HEK293 (cell line): ENCODE results near the gene KRTAP5-4.
A peak's percentile ranks its signal among the peaks of the same experiment; 100 is the strongest.

Experiments
- CTCF ChIA-PET: fragments of 350-600 bp; formaldehyde crosslinking; extraction: SDS; loops from one replicate; lab custom pipeline; 2021; ENCODE audit warnings: antibody characterized with exemption; lab: Yijun Ruan, JAX
- POLR2A ChIA-PET: fragments of 300-600 bp; formaldehyde crosslinking; extraction: SDS; loops from one replicate; lab custom pipeline; 2020; ENCODE audit warnings: antibody characterized with exemption, inconsistent platforms; lab: Yijun Ruan, JAX
- H3K27ac ChIP-seq: fragments of 200-500 bp; sonication (Bioruptor generic); 2 replicates; pipeline ENCODE4 v1.5.1; 2014; ENCODE audit warnings: low read depth, low read length, control low read depth, inconsistent platforms; ENCODE audit errors: extremely low read depth
- H3K36me3 ChIP-seq, 2 experiments: fragments of 200-500 bp in 1 of 2; sonication (Bioruptor generic) in 1 of 2; 1 replicate in 1 of 2; 2 replicates in 1 of 2; pipeline ENCODE4 v1.5.1; 2014 to 2017; ENCODE audit warnings: inconsistent platforms in 2 of 2, low read length in 2 of 2; ENCODE audit not compliant: control insufficient read depth in 2 of 2, insufficient read depth in 1 of 2
- H3K4me1 ChIP-seq: fragments of 200-500 bp; sonication (Bioruptor generic); 2 replicates; pipeline ENCODE4 v1.5.1; 2014; ENCODE audit warnings: mild to moderate bottlenecking, low read length, inconsistent platforms; ENCODE audit not compliant: control insufficient read depth, insufficient read depth
- H3K4me3 ChIP-seq: 2 replicates; pipeline ENCODE4 v1.5.1; 2011; ENCODE audit warnings: low read depth, mild to moderate bottlenecking, control low read depth, low read length, moderate library complexity
- H3K9me3 ChIP-seq: fragments of 200-500 bp; sonication (Bioruptor generic); 2 replicates; pipeline ENCODE4 v1.5.1; 2014; ENCODE audit warnings: low read depth, low read length, inconsistent platforms; ENCODE audit not compliant: control insufficient read depth, insufficient read depth
- GLIS2 ChIP-seq: fragments of 450-650 bp; formaldehyde crosslinking; IDR thresholded peaks from 2 replicates; pipeline ENCODE4 v1.5.1; 2016; ENCODE audit warnings: missing biosample characterization, missing genetic modification characterization
- KLF1 ChIP-seq: fragments of 450-650 bp; formaldehyde crosslinking; IDR thresholded peaks from 2 replicates; pipeline ENCODE4 v1.5.1; 2016; ENCODE audit warnings: missing biosample characterization, missing genetic modification characterization
- SP2 ChIP-seq: fragments of 450-650 bp; formaldehyde crosslinking; IDR thresholded peaks from 2 replicates; pipeline ENCODE4 v1.5.1; 2016; ENCODE audit warnings: missing biosample characterization, missing genetic modification characterization
- SP3 ChIP-seq: fragments of 450-650 bp; formaldehyde crosslinking; IDR thresholded peaks from 2 replicates; pipeline ENCODE4 v1.5.1; 2016; ENCODE audit warnings: missing biosample characterization, missing genetic modification characterization
- WT1 ChIP-seq: fragments of 450-650 bp; formaldehyde crosslinking; IDR thresholded peaks from 2 replicates; pipeline ENCODE4 v1.5.1; 2016; ENCODE audit warnings: missing biosample characterization, missing genetic modification characterization
- ZFP37 ChIP-seq: fragments of 450-650 bp; formaldehyde crosslinking; IDR thresholded peaks from 2 replicates; pipeline ENCODE4 v1.5.1; 2016; ENCODE audit warnings: missing biosample characterization, missing genetic modification characterization
- ZNF114 ChIP-seq: fragments of 450-650 bp; formaldehyde crosslinking; IDR thresholded peaks from 2 replicates; pipeline ENCODE4 v1.5.0; 2017; ENCODE audit warnings: missing biosample characterization, missing genetic modification characterization
- ZNF174 ChIP-seq: fragments of 450-650 bp; formaldehyde crosslinking; IDR thresholded peaks from 2 replicates; pipeline ENCODE4 v1.5.0; 2017; ENCODE audit warnings: missing biosample characterization, mild to moderate bottlenecking, missing genetic modification characterization
- ZNF214 ChIP-seq: fragments of 450-650 bp; formaldehyde crosslinking; IDR thresholded peaks from 2 replicates; pipeline ENCODE4 v1.5.1; 2017; ENCODE audit warnings: missing biosample characterization, mild to moderate bottlenecking, missing genetic modification characterization, borderline replicate concordance
- ZNF221 ChIP-seq: fragments of 450-650 bp; formaldehyde crosslinking; IDR thresholded peaks from 2 replicates; pipeline ENCODE4 v1.5.1; 2017; ENCODE audit warnings: missing biosample characterization, missing genetic modification characterization, borderline replicate concordance
- ZNF280D ChIP-seq: fragments of 450-650 bp; formaldehyde crosslinking; IDR thresholded peaks from 2 replicates; pipeline ENCODE4 v1.5.1; 2016; ENCODE audit warnings: missing biosample characterization, missing genetic modification characterization
- ZNF394 ChIP-seq: fragments of 450-650 bp; formaldehyde crosslinking; IDR thresholded peaks from 2 replicates; pipeline ENCODE4 v1.5.1; 2016; ENCODE audit warnings: missing biosample characterization, missing genetic modification characterization, mild to moderate bottlenecking, moderate library complexity, borderline replicate concordance
- ZNF423 ChIP-seq: fragments of 450-650 bp; formaldehyde crosslinking; IDR thresholded peaks from 2 replicates; pipeline ENCODE4 v1.5.1; 2016; ENCODE audit warnings: missing biosample characterization, missing genetic modification characterization
- ZNF426 ChIP-seq: fragments of 450-650 bp; formaldehyde crosslinking; IDR thresholded peaks from 2 replicates; pipeline ENCODE4 v1.5.1; 2017; ENCODE audit warnings: missing biosample characterization, missing genetic modification characterization, mild to moderate bottlenecking, inconsistent platforms, moderate library complexity
- ZNF677 ChIP-seq: fragments of 450-650 bp; IDR thresholded peaks from 2 replicates; pipeline ENCODE4 v1.5.0; 2018; ENCODE audit warnings: missing biosample characterization, mild to moderate bottlenecking, missing genetic modification characterization, moderate library complexity
- ZNF791 ChIP-seq: fragments of 450-650 bp; formaldehyde crosslinking; IDR thresholded peaks from 2 replicates; pipeline ENCODE4 v1.5.1; 2016; ENCODE audit warnings: missing biosample characterization, missing genetic modification characterization
- ZNF792 ChIP-seq: fragments of 450-650 bp; formaldehyde crosslinking; IDR thresholded peaks from 2 replicates; pipeline ENCODE4 v1.5.1; 2016; ENCODE audit warnings: missing biosample characterization, missing genetic modification characterization
- ZNF843 ChIP-seq: fragments of 450-650 bp; formaldehyde crosslinking; IDR thresholded peaks from 2 replicates; pipeline ENCODE4 v1.5.1; 2016; ENCODE audit warnings: missing biosample characterization, missing genetic modification characterization
- TF ChIP-seq, protein P1 (sequence below): fragments of 450-650 bp; formaldehyde crosslinking; IDR thresholded peaks from 2 replicates; pipeline ENCODE4 v1.5.1; 2016; ENCODE audit warnings: missing biosample characterization, missing genetic modification characterization
- TF ChIP-seq, protein P2 (sequence below): sonication (generic); formaldehyde crosslinking; IDR thresholded peaks from 2 replicates; pipeline ENCODE4 v1.8.1; 2022; ENCODE audit warnings: mild to moderate bottlenecking, moderate library complexity, missing genetic modification reagents
- TF ChIP-seq, protein P3 (sequence below): fragments of 450-650 bp; formaldehyde crosslinking; IDR thresholded peaks from 2 replicates; pipeline ENCODE4 v1.5.1; 2016; ENCODE audit warnings: missing biosample characterization, missing genetic modification characterization

The KRTAP5-4 gene

GRCh38 chr11:1628506-1629325 lies 6.8 kb upstream of the KRTAP5-4 start (continued):
- TF ChIP-seq, protein P1, sequence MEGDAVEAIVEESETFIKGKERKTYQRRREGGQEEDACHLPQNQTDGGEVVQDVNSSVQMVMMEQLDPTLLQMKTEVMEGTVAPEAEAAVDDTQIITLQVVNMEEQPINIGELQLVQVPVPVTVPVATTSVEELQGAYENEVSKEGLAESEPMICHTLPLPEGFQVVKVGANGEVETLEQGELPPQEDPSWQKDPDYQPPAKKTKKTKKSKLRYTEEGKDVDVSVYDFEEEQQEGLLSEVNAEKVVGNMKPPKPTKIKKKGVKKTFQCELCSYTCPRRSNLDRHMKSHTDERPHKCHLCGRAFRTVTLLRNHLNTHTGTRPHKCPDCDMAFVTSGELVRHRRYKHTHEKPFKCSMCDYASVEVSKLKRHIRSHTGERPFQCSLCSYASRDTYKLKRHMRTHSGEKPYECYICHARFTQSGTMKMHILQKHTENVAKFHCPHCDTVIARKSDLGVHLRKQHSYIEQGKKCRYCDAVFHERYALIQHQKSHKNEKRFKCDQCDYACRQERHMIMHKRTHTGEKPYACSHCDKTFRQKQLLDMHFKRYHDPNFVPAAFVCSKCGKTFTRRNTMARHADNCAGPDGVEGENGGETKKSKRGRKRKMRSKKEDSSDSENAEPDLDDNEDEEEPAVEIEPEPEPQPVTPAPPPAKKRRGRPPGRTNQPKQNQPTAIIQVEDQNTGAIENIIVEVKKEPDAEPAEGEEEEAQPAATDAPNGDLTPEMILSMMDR (tag by site-specific recombination), result peak; percentile 76
- TF ChIP-seq ZNF677 (tag by site-specific recombination) (no peak), ZNF426 (tag by site-specific recombination) (no peak)
- TF ChIP-seq, protein P2, sequence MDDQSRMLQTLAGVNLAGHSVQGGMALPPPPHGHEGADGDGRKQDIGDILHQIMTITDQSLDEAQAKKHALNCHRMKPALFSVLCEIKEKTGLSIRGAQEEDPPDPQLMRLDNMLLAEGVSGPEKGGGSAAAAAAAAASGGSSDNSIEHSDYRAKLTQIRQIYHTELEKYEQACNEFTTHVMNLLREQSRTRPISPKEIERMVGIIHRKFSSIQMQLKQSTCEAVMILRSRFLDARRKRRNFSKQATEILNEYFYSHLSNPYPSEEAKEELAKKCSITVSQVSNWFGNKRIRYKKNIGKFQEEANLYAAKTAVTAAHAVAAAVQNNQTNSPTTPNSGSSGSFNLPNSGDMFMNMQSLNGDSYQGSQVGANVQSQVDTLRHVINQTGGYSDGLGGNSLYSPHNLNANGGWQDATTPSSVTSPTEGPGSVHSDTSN (CRISPR knock-in tag), result no peak

DNA sequence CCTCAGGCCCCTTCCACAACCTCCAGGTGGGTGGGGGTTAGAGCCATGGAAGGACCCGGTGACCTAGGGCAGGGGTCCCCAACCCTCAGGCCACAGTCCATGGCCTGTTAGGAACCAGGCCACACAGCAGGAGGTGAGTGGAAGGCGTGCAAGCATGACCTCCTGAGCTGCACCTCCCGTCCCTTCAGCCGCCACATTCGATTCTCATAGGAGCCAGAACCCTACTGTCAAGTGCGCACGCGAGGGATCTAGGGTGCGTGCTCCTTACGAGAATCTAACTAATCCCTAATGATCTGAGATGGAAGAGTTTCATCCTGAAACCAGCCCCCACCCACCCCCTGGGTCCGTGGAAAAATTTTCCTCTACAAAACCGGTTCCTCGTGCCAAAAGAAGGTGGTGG lies 3.6 kb upstream of the KRTAP5-4 start:
- CTCF ChIA-PET, result interaction anchor here (1.3 to 7.2 kb wide), 3 partner anchors 14 to 51 kb away, joined by 8 to 67 read pairs (median 12); no protein-coding TSS in a partner anchor
- H3K9me3 ChIP-seq, result no peaks in the 10 kb centered on the region
- no peak overlapping the region for H3K4me3 ChIP-seq
- no peak overlapping the region for H3K27ac ChIP-seq
- TF ChIP-seq ZNF423 (tag by site-specific recombination) (no peak), WT1 (no peak)
- no peaks in the 10 kb centered on the region for H3K36me3 ChIP-seq
- H3K4me1 ChIP-seq, result no peaks in the 10 kb centered on the region
- POLR2A ChIA-PET, result no interaction called here

GRCh38 chr11:1624621-1625020 lies 2.7 kb upstream of the KRTAP5-4 start:
- H3K4me1 ChIP-seq, result no peaks in the 10 kb centered on the region

More at GRCh38 chr11:1624621-1625020, 2.7 kb upstream of the KRTAP5-4 start:
- ChIA-PET POLR2A (no interaction called here), CTCF (interaction anchor here (0.9 to 1.6 kb wide), 2 partner anchors 15 to 29 kb away, joined by 3 to 4 read pairs; no protein-coding TSS in a partner anchor)
- H3K9me3 ChIP-seq, result no peaks in the 10 kb centered on the region
- no peak overlapping the region for H3K4me3 ChIP-seq
- H3K27ac ChIP-seq, result no peak overlapping the region
- no peak for TF ChIP-seq ZNF174
- TF ChIP-seq SP3 (tag by site-specific recombination), result no peak
- TF ChIP-seq SP2 (tag by site-specific recombination), result no peak
- TF ChIP-seq, protein P1 (tag by site-specific recombination), result no peak
- TF ChIP-seq ZNF394, result no peak
- no peak for TF ChIP-seq GLIS2 (tag by site-specific recombination)
- TF ChIP-seq, protein P3, sequence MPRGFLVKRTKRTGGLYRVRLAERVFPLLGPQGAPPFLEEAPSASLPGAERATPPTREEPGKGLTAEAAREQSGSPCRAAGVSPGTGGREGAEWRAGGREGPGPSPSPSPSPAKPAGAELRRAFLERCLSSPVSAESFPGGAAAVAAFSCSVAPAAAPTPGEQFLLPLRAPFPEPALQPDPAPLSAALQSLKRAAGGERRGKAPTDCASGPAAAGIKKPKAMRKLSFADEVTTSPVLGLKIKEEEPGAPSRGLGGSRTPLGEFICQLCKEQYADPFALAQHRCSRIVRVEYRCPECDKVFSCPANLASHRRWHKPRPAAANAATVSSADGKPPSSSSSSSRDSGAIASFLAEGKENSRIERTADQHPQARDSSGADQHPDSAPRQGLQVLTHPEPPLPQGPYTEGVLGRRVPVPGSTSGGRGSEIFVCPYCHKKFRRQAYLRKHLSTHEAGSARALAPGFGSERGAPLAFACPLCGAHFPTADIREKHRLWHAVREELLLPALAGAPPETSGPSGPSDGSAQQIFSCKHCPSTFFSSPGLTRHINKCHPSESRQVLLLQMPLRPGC (tag by site-specific recombination), result no peak
- TF ChIP-seq KLF1 (tag by site-specific recombination), result no peak
- no peak for TF ChIP-seq ZNF792
- TF ChIP-seq ZFP37 (tag by site-specific recombination), result no peak
- no peak for TF ChIP-seq WT1
- TF ChIP-seq ZNF280D (tag by site-specific recombination), result no peak
- no peak for TF ChIP-seq ZNF843
- TF ChIP-seq ZNF221 (tag by site-specific recombination), result no peak
- TF ChIP-seq ZNF114 (tag by site-specific recombination), result no peak
- no peak for TF ChIP-seq ZNF214
- TF ChIP-seq ZNF791 (tag by site-specific recombination), result no peak
- TF ChIP-seq, all 188 proteins: peak for 0
- no peaks in the 10 kb centered on the region for H3K36me3 ChIP-seq
